Fibroblast of the aortic adventitia (primary cell): ENCODE measurements around the gene RNF32. TPM values are rescaled to one million over a fixed set of nuclear protein-coding genes. Genes with fewer than 3 reads are reported as not detected.

Experiments used
- DNase-seq: peaks from one replicate; pipeline ENCODE4 v3.0.0-alpha.2; 2010; ENCODE audit warnings: low read depth
- H3K4me3 ChIP-seq: 2 replicates; pipeline ENCODE4 v1.5.1; 2011; ENCODE audit warnings: low read depth, mild to moderate bottlenecking, control low read depth, low read length, moderate library complexity
- total RNA-seq: library from RNA; depleted of rRNA; stranded (reverse); fragments of >200 nt; gene quantifications from 2 replicates; pipeline ENCODE4 v1.2.3, GENCODE V29; 2012; ENCODE audit warnings: low replicate concordance
- TF ChIP-seq, protein P1 (sequence below): IDR thresholded peaks from 2 replicates; pipeline ENCODE4 v1.5.1; 2011; ENCODE audit warnings: mild to moderate bottlenecking, low read length, control low read depth, inconsistent platforms; ENCODE audit not compliant: insufficient read depth

Gene RNF32
- total RNA-seq, 1 donor = 0.54 TPM

DNA sequence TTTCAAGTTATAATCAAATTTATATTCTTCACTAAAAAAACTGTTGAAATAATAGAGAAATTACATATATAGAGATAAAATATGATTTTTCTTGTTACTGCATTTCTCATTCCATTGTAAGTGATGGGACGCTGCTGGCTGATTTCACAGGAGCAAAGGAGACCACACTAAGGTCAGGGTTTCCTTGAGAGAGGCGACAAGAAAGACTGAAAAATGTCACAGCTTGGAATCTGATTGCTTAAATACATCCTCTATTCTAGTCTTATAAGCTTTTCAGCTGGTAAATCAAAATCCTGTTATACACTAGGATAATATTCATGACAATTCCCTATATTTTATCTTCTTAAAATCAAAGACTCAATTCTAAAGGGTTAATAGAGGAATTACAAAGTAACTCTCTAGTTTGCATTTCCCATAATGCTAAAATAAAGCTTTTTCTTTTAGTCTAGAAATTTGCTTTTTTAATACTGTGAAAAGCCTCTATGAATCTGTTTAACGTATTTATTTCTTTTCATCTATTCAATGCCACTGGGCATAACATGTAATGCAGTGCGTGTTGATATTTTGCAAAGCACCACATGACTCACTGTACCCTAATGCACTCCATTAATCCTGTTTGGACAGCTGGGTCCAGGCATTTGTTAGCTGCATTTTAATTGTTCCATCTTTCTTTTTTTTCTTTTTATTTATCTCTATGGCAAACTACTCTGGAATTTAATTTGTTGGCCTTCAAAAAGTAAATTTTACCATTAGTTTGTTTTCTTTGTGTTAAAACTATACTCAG is 81.7 kb downstream of the RNF32 start:
- TF ChIP-seq, protein P1, sequence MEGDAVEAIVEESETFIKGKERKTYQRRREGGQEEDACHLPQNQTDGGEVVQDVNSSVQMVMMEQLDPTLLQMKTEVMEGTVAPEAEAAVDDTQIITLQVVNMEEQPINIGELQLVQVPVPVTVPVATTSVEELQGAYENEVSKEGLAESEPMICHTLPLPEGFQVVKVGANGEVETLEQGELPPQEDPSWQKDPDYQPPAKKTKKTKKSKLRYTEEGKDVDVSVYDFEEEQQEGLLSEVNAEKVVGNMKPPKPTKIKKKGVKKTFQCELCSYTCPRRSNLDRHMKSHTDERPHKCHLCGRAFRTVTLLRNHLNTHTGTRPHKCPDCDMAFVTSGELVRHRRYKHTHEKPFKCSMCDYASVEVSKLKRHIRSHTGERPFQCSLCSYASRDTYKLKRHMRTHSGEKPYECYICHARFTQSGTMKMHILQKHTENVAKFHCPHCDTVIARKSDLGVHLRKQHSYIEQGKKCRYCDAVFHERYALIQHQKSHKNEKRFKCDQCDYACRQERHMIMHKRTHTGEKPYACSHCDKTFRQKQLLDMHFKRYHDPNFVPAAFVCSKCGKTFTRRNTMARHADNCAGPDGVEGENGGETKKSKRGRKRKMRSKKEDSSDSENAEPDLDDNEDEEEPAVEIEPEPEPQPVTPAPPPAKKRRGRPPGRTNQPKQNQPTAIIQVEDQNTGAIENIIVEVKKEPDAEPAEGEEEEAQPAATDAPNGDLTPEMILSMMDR = no peak
- H3K4me3 ChIP-seq = no peak overlapping the region
- DNase-seq = no peak

DNA sequence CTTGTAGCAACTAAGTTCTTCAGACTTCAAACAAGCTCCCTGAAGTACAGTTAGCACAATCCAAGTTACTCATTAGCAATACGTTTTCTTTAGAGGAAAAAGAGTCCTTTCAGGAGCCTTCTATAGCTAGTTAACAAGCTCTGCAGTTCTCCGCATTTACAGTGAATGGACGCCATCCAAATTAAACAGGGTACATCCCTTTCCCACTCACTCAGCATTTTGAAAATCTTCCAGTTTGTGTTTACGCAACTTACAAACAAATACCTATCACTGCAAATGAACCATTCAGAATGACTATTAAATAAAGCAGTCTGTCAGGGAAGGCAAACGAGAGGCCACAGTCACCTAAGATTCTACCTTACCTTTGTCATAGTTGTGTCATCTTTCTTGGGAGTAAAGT is 84.5 kb downstream of the RNF32 start:
- no peak for DNase-seq
- H3K4me3 ChIP-seq = no peak overlapping the region
- TF ChIP-seq, protein P1 = no peak

DNA sequence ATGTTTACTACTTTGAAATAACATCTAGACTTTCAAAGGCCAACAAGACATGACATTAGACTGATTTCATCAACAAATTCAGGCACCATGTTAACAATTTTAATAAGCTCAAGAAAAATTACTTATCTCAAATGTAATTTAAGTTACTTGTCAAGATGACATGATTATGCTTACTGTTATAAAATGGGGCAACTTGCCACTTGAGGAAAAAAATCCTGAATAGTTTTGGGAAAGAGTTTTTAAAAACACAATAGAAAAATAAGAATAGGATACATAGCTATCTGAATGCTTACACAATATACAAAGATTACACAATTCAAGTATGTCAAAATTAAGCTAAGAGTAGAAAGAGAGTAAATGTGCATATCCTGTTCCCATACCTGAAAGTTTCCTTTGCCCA is 85.4 kb downstream of the RNF32 start:
- TF ChIP-seq, protein P1 = no peak
- DNase-seq = peak; percentile 40
- H3K4me3 ChIP-seq = no peak overlapping the region
